Transverse colon (tissue), 4 donors: ENCODE data around the gene KLHDC4.

Experiments used
- EP300 ChIP-seq: sonication (generic); formaldehyde crosslinking; IDR thresholded peaks from one replicate; pipeline ENCODE4 v1.6.1; 2017; ENCODE audit warnings: antibody characterized with exemption, low read depth
- POLR2AphosphoS5 ChIP-seq, 3 donors: sonication (generic); formaldehyde crosslinking; IDR thresholded peaks; one replicate each; pipeline ENCODE4 v1.6.1; 2016; ENCODE audit warnings: antibody characterized with exemption in 3 of 3
- TF ChIP-seq, protein P1 (sequence below), 5 experiments: fragments of 200-600 bp in 3 of 5; fragments of 450-650 bp in 2 of 5; sonication (generic) in 3 of 5; IDR thresholded peaks; 1 replicate in 2 of 5; 2 replicates in 3 of 5; pipeline ENCODE4 v1.5.1; 2016 to 2017; ENCODE audit warnings: antibody characterized with exemption in 5 of 5, inconsistent platforms in 3 of 5, mild to moderate bottlenecking in 2 of 5, moderate library complexity in 1 of 5

DNA sequence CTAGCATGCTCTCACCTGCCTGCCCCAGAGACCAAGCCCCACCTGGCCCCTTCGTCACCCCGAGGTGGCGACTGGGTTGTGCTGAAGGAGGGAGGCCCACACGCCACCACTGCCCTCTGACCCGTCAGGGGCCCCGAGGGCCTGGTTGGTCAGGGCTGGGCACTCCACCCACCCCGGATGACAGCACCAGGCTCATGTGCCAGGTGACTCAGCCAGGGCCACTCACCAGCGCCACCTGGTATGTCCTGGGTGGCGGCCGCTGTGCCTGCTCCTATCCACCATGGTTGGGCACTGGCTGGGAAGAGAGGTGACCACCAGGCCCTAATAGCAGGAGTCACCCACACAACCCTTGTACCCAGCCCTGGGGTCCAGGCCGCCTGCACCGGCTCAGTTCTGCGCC, 94.6 kb downstream of the KLHDC4 start:
- TF ChIP-seq, protein P1, sequence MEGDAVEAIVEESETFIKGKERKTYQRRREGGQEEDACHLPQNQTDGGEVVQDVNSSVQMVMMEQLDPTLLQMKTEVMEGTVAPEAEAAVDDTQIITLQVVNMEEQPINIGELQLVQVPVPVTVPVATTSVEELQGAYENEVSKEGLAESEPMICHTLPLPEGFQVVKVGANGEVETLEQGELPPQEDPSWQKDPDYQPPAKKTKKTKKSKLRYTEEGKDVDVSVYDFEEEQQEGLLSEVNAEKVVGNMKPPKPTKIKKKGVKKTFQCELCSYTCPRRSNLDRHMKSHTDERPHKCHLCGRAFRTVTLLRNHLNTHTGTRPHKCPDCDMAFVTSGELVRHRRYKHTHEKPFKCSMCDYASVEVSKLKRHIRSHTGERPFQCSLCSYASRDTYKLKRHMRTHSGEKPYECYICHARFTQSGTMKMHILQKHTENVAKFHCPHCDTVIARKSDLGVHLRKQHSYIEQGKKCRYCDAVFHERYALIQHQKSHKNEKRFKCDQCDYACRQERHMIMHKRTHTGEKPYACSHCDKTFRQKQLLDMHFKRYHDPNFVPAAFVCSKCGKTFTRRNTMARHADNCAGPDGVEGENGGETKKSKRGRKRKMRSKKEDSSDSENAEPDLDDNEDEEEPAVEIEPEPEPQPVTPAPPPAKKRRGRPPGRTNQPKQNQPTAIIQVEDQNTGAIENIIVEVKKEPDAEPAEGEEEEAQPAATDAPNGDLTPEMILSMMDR (IDR thresholded peaks at IDR 0.05) = no peak
- TF ChIP-seq POLR2AphosphoS5 (IDR thresholded peaks at IDR 0.05) = no peak
- TF ChIP-seq EP300 = no peak
